Keratinocyte (primary cell): ENCODE measurements around the gene SMIM23. TPM values are rescaled to one million over a fixed set of nuclear protein-coding genes. Genes with fewer than 3 reads are reported as not detected.

Experiments used
- DNase-seq: peaks from one replicate; pipeline ENCODE4 v3.0.0-alpha.2; 2011; ENCODE audit warnings: low read depth, missing footprints, low spot score
- FAIRE-seq: peaks from 2 replicates; lab custom pipeline; 2011; peaks lifted over from hg19 to GRCh38; lab: Jason Lieb, UNC
- H2AFZ ChIP-seq: 2 replicates; pipeline ENCODE4 v1.6.0; 2012; ENCODE audit warnings: low read length, control low read depth, inconsistent platforms; ENCODE audit not compliant: control insufficient read depth
- H3K27ac ChIP-seq: 2 replicates; pipeline ENCODE4 v1.5.1; 2011; ENCODE audit warnings: low read length; ENCODE audit not compliant: control insufficient read depth, insufficient read depth
- H3K27me3 ChIP-seq: 3 replicates; pipeline ENCODE4 v1.6.0; 2011; ENCODE audit warnings: low read length; ENCODE audit not compliant: control insufficient read depth, insufficient read depth; ENCODE audit errors: extremely low read depth
- H3K36me3 ChIP-seq, 2 experiments: 2 replicates in 1 of 2; 3 replicates in 1 of 2; pipeline ENCODE4 v1.5.1; 2011; ENCODE audit warnings: low read length in 2 of 2, mild to moderate bottlenecking in 1 of 2; ENCODE audit not compliant: control insufficient read depth in 2 of 2, insufficient read depth in 2 of 2; ENCODE audit errors: extremely low read depth in 1 of 2
- H3K4me1 ChIP-seq: 3 replicates; pipeline ENCODE4 v1.5.1; 2011; ENCODE audit warnings: low read length; ENCODE audit not compliant: control insufficient read depth, insufficient read depth; ENCODE audit errors: extremely low read depth
- H3K4me2 ChIP-seq: 3 replicates; pipeline ENCODE4 v1.6.0; 2011; ENCODE audit warnings: low read depth, low read length; ENCODE audit not compliant: control insufficient read depth, insufficient read depth; ENCODE audit errors: extremely low read depth
- H3K4me3 ChIP-seq, 3 experiments: fragments of 200-600 bp in 1 of 3; sonication (generic) in 1 of 3; 2 replicates in 2 of 3; 3 replicates in 1 of 3; pipeline ENCODE4 v1.5.1; 2011 to 2016; ENCODE audit warnings: low read length in 3 of 3, mild to moderate bottlenecking in 3 of 3, control low read depth in 2 of 3, inconsistent platforms in 1 of 3, low read depth in 1 of 3, mixed read lengths in 1 of 3, mixed run types in 1 of 3, moderate library complexity in 1 of 3; ENCODE audit not compliant: control insufficient read depth in 2 of 3, insufficient read depth in 2 of 3; ENCODE audit errors: extremely low read depth in 1 of 3
- H3K79me2 ChIP-seq: 2 replicates; pipeline ENCODE4 v1.6.0; 2012; ENCODE audit warnings: low read length; ENCODE audit not compliant: control insufficient read depth, insufficient read depth
- H3K9ac ChIP-seq: 3 replicates; pipeline ENCODE4 v1.6.0; 2011; ENCODE audit warnings: low read length; ENCODE audit not compliant: control insufficient read depth, insufficient read depth; ENCODE audit errors: extremely low read depth
- H3K9me1 ChIP-seq: 3 replicates; pipeline ENCODE4 v1.6.0; 2011; ENCODE audit warnings: low read length; ENCODE audit not compliant: control insufficient read depth, insufficient read depth; ENCODE audit errors: extremely low read depth
- H3K9me3 ChIP-seq: 2 replicates; pipeline ENCODE4 v1.5.1; 2012; ENCODE audit warnings: low read depth, low read length; ENCODE audit not compliant: control insufficient read depth
- H4K20me1 ChIP-seq: 3 replicates; pipeline ENCODE4 v1.6.0; 2011; ENCODE audit warnings: low read length; ENCODE audit not compliant: control insufficient read depth, insufficient read depth; ENCODE audit errors: extremely low read depth
- CTCF ChIP-seq, 3 experiments: IDR thresholded peaks in 1 of 3; conservative IDR thresholded peaks in 1 of 3; optimal IDR thresholded peaks in 1 of 3; 2 replicates in 2 of 3; 3 replicates in 1 of 3; pipeline versions ENCODE3 to v1.5.1; 2011; ENCODE audit warnings: low read length in 3 of 3, mild to moderate bottlenecking in 3 of 3, moderate library complexity in 2 of 3, control low read depth in 1 of 3, inconsistent platforms in 1 of 3; ENCODE audit not compliant: insufficient read depth in 2 of 3; ENCODE audit errors: extremely low read depth in 1 of 3
- EZH2 ChIP-seq: IDR thresholded peaks from one replicate; pipeline ENCODE4 v1.6.1; 2012; ENCODE audit warnings: inconsistent platforms, mild to moderate bottlenecking, low read length, moderate library complexity
- dilution Hi-C: fragments of 300-500 bp; cut with MboI; formaldehyde crosslinking; loops from one replicate; pipeline ENCODE4 v1.7.0; 2020; ENCODE audit warnings: low sequenced_read_pairs; ENCODE audit not compliant: extremely low pct_ligation_motif_present
- polyA plus RNA-seq, 5 experiments: library from polyadenylated mRNA; depleted of rRNA in 3 of 5; stranded (reverse) in 3 of 5; stranded (forward) in 1 of 5; unstranded in 1 of 5; fragments of >200 nt; gene quantifications; 1 replicate in 1 of 5; 2 replicates in 3 of 5; 3 replicates in 1 of 5; pipeline versions ENCODE4 v1.2.1 to v1.2.3, GENCODE V29; 2011 to 2012; ENCODE audit warnings: missing spikeins in 2 of 5, low read depth in 1 of 5, low replicate concordance in 1 of 5

Gene SMIM23
- polyA plus RNA-seq, 1 donor (not counting 4 experiments of a cell fraction or from before 2014, with no cell fraction given), result not detected

- H3K4me2 ChIP-seq, result no peak overlapping the region
- H3K79me2 ChIP-seq, result no peaks in the 10 kb centered on the region
- no peaks in the 10 kb centered on the region for H3K9me3 ChIP-seq
- FAIRE-seq (no peak), DNase-seq (no peak)
- no peak for TF ChIP-seq EZH2
- no peak for TF ChIP-seq CTCF (optimal IDR thresholded peaks at IDR 0.05 in 1 of 3, IDR thresholded peaks at IDR 0.05 in 1 of 3, conservative IDR thresholded peaks at IDR 0.05 in 1 of 3; ENCODE audit: extremely low read depth in 1 of 3, insufficient read depth in 2 of 3, low read length in 3 of 3)
- no peak overlapping the region for H2AFZ ChIP-seq
- H3K27me3 ChIP-seq, result no peaks in the 10 kb centered on the region
- no peaks in the 10 kb centered on the region for H4K20me1 ChIP-seq
- no peak overlapping the region for H3K9ac ChIP-seq
- H3K27ac ChIP-seq, result no peak overlapping the region
- dilution Hi-C loops, result no loop called here
- no peak overlapping the region for H3K4me3 ChIP-seq
- no peaks in the 10 kb centered on the region for H3K36me3 ChIP-seq
- H3K4me1 ChIP-seq, result no peaks in the 10 kb centered on the region
- H3K9me1 ChIP-seq, result no peaks in the 10 kb centered on the region
These were observed 45.1 kb downstream of the SMIM23 start for GRCh38 chr5:171830686-171831085.

- dilution Hi-C loops, result no loop called here
- Histone ChIP-seq H2AFZ (no peak overlapping the region), H3K36me3 (no peaks in the 10 kb centered on the region), H3K27me3 (no peaks in the 10 kb centered on the region), H3K9me3 (no peaks in the 10 kb centered on the region), H3K27ac (no peak overlapping the region), H4K20me1 (no peaks in the 10 kb centered on the region), H3K4me1 (no peaks in the 10 kb centered on the region), H3K79me2 (no peaks in the 10 kb centered on the region), H3K9me1 (no peaks in the 10 kb centered on the region), H3K4me3 (no peak overlapping the region), H3K9ac (no peak overlapping the region), H3K4me2 (no peak overlapping the region)
- no peak for TF ChIP-seq CTCF (optimal IDR thresholded peaks at IDR 0.05 in 1 of 3, IDR thresholded peaks at IDR 0.05 in 1 of 3, conservative IDR thresholded peaks at IDR 0.05 in 1 of 3; ENCODE audit: extremely low read depth in 1 of 3, insufficient read depth in 2 of 3, low read length in 3 of 3)
- no peak for TF ChIP-seq EZH2
- FAIRE-seq (no peak), DNase-seq (no peak)
These were observed 47.2 kb downstream of the SMIM23 start for GRCh38 chr5:171832775-171833174.
